GM23338 (cell line): ENCODE data around the gene OR6C6.
"Not testable (repeated sequence)": the region's sequence is repeated elsewhere in the genome, so short reads cannot be mapped to it uniquely, and the experiment has no call there.

ENCODE experiments used
- CREB1 ChIP-seq: fragments of 250-450 bp; sonication (Bioruptor Pico); IDR thresholded peaks from 2 replicates; pipeline ENCODE4 v1.5.0; 2020; ENCODE audit warnings: low read depth, mild to moderate bottlenecking, moderate library complexity
- EZH2 ChIP-seq: fragments of 200-600 bp; sonication (generic); IDR thresholded peaks from one replicate; pipeline ENCODE4 v1.8.0; 2017; ENCODE audit warnings: antibody characterized with exemption, mild to moderate bottlenecking, low read depth; ENCODE audit not compliant: unreplicated experiment
- EZH2phosphoT487 ChIP-seq: fragments of 200-600 bp; sonication (generic); IDR thresholded peaks from one replicate; pipeline ENCODE4 v1.8.1; 2018; ENCODE audit warnings: antibody characterized with exemption; ENCODE audit not compliant: unreplicated experiment
- JUNB ChIP-seq: IDR thresholded peaks from one replicate; pipeline ENCODE4 v1.6.1; 2016; ENCODE audit warnings: antibody characterized with exemption; ENCODE audit not compliant: unreplicated experiment
- POLR2AphosphoS5 ChIP-seq: IDR thresholded peaks from 2 replicates; pipeline ENCODE4 v1.6.1; 2016; ENCODE audit warnings: antibody characterized with exemption, low read depth
- TF ChIP-seq, protein P1 (sequence below), 2 experiments: fragments of 200-600 bp in 1 of 2; sonication (generic) in 1 of 2; conservative IDR thresholded peaks; 2 replicates each; pipeline versions ENCODE4 v1.5.1 to v1.6.1; 2016 to 2017; ENCODE audit warnings: antibody characterized with exemption in 2 of 2, low read depth in 2 of 2, mild to moderate bottlenecking in 2 of 2, moderate library complexity in 1 of 2

DNA sequence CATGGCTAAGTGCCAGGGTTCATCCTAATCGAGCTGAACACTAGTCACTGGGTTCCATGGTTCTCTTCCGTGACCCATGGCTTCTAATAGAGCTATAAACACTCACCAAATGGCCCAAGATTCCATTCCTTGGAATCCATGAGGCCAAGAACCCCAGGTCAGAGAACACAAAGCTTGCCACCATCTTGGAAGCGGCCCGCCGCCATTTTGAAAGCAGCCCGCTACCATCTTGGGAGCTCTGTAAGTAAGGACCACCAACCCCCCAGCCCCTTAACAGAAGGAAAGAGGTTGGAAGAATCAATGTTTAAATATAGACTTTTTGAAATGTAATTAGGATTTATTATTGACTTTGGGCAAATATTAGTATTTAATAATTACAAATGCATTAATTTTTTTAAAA lies 29.4 kb upstream of the OR6C6 start:
- TF ChIP-seq, protein P1, sequence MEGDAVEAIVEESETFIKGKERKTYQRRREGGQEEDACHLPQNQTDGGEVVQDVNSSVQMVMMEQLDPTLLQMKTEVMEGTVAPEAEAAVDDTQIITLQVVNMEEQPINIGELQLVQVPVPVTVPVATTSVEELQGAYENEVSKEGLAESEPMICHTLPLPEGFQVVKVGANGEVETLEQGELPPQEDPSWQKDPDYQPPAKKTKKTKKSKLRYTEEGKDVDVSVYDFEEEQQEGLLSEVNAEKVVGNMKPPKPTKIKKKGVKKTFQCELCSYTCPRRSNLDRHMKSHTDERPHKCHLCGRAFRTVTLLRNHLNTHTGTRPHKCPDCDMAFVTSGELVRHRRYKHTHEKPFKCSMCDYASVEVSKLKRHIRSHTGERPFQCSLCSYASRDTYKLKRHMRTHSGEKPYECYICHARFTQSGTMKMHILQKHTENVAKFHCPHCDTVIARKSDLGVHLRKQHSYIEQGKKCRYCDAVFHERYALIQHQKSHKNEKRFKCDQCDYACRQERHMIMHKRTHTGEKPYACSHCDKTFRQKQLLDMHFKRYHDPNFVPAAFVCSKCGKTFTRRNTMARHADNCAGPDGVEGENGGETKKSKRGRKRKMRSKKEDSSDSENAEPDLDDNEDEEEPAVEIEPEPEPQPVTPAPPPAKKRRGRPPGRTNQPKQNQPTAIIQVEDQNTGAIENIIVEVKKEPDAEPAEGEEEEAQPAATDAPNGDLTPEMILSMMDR (conservative IDR thresholded peaks at IDR 0.05; ENCODE audit: low read depth in 2 of 2), result not testable (repeated sequence)
- TF ChIP-seq JUNB; EZH2phosphoT487; EZH2; POLR2AphosphoS5; CREB1 (CRISPR knock-in tag): not testable (repeated sequence)
